GM13976 (cell line): ENCODE results near the gene DOC2A.
"Not testable (repeated sequence)": the region's sequence is repeated elsewhere in the genome, so short reads cannot be mapped to it uniquely, and the experiment has no call there.

ENCODE experiments used
- DNase-seq: peaks from one replicate; pipeline ENCODE4 v3.0.0; 2012; ENCODE audit warnings: low spot score
- CTCF ChIP-seq: IDR thresholded peaks from 2 replicates; pipeline ENCODE4 v1.5.1; 2012; ENCODE audit warnings: borderline replicate concordance, mild to moderate bottlenecking; ENCODE audit not compliant: insufficient read depth; ENCODE audit errors: extremely low read depth, missing control alignments, control extremely low read depth
- in situ Hi-C: fragments of 300-500 bp; cut with MboI; formaldehyde crosslinking; loops from one replicate; pipeline ENCODE4 v1.12.0; 2022; ENCODE audit warnings: low sequenced_read_pairs, mixed read lengths, inconsistent platforms; ENCODE audit not compliant: unreplicated experiment

The DOC2A gene

GRCh38 chr16:29961127-29961478 lies 49.7 kb downstream of the DOC2A start:
- TF ChIP-seq CTCF, result no peak
- no peak for DNase-seq
- in situ Hi-C loops, result no loop called here

DNA sequence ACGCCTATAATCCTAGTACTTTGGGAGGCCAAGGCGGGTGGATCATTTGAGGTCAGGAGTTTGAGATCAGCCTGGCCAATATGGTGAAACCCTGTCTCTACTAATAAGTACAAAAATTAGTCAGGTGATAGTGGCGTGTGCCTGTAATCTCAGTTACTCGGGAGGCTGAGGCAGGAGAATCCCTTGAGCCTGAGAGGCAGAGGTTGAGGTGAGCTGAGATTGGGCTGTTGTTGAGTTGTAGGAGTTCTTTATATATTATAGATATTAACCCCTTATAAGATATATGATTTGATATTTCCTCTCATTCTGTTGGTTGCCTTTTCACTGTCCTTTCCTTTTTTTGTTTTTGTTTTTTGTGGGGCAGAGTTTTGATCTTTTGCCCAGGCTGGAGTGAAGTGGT lies 51.0 kb downstream of the DOC2A start:
- DNase-seq, in situ Hi-C loops: not testable (repeated sequence)

DNA sequence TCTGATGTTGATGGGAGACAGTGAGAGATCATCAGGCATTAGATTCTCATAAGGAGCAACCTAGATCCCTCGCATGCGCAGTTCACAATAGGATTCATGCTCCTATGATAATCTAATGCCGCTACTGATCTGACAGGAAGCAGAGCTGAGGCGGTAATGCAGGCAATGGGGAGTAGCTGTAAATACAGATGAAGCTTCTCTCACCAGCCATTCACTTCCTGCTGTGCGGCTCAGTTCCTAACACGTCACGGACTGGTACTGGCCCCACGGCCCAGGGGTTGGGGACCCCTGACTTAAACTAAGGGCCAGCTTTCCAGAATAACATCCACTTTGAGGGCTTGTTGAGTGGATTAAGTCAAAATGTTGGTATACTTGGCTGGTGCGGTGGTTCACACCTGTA lies 51.5 kb downstream of the DOC2A start:
- no peak for TF ChIP-seq CTCF
- no peak for DNase-seq
- in situ Hi-C loops, result no loop called here

GRCh38 chr16:29958756-29959155 lies 52.1 kb downstream of the DOC2A start:
- in situ Hi-C loops, result no loop called here
- DNase-seq, result no peak
- no peak for TF ChIP-seq CTCF
